ENCODE data around the gene GINS1. TPM values are rescaled to one million over a fixed set of nuclear protein-coding genes. Genes with fewer than 3 reads are reported as not detected.

Gene GINS1
- total RNA-seq, 1 donor from 2014 or later = 5.4 TPM

- intact Hi-C loops (cut with micrococcal nuclease) = no loop called here
- peaks cover 9% of the 10 kb centered on the region for H3K4me1 Mint-ChIP-seq
- ChIA-PET CTCF (no interaction called here), POLR2A (no interaction called here)
- no peaks in the 10 kb centered on the region for H3K9me3 Mint-ChIP-seq
- no peak overlapping the region for H3K27ac Mint-ChIP-seq
- no peaks in the 10 kb centered on the region for H3K36me3 Mint-ChIP-seq (ENCODE audit: low read depth)
- no peaks in the 10 kb centered on the region for H3K27me3 Mint-ChIP-seq
- no peak for TF ChIP-seq CTCF (IDR thresholded peaks at IDR 0.05)
- DNase-seq (no peak), ATAC-seq (ENCODE audit: low read depth) (no peak)
- no peak overlapping the region for H3K4me3 Mint-ChIP-seq
Measured at GRCh38 chr20:25480797-25481196, 73.3 kb downstream of the GINS1 start.

- TF ChIP-seq CTCF (IDR thresholded peaks at IDR 0.05) = no peak
- ChIA-PET CTCF (no interaction called here), POLR2A (no interaction called here)
- Mint-ChIP-seq H3K27me3 (no peaks in the 10 kb centered on the region), H3K36me3 (ENCODE audit: low read depth) (no peaks in the 10 kb centered on the region), H3K9me3 (no peaks in the 10 kb centered on the region), H3K4me1 (peaks cover 11% of the 10 kb centered on the region), H3K4me3 (no peak overlapping the region), H3K27ac (no peak overlapping the region)
- intact Hi-C loops (cut with micrococcal nuclease) = no loop called here
- DNase-seq (no peak), ATAC-seq (ENCODE audit: low read depth) (no peak)
Measured at GRCh38 chr20:25481235-25481917, 73.9 kb downstream of the GINS1 start.

- peaks cover 13% of the 10 kb centered on the region for H3K4me1 Mint-ChIP-seq
- TF ChIP-seq CTCF (IDR thresholded peaks at IDR 0.05) = no peak
- ChIA-PET CTCF (no interaction called here), POLR2A (no interaction called here)
- H3K27me3 Mint-ChIP-seq = no peaks in the 10 kb centered on the region
- intact Hi-C loops (cut with micrococcal nuclease) = no loop called here
- no peaks in the 10 kb centered on the region for H3K9me3 Mint-ChIP-seq
- H3K36me3 Mint-ChIP-seq (ENCODE audit: low read depth) = no peaks in the 10 kb centered on the region
- DNase-seq (no peak), ATAC-seq (ENCODE audit: low read depth) (no peak)
- no peak overlapping the region for H3K27ac Mint-ChIP-seq
- H3K4me3 Mint-ChIP-seq = no peak overlapping the region
Measured at GRCh38 chr20:25481918-25482253, 74.4 kb downstream of the GINS1 start.

GRCh38 chr20:25483431-25484132 is 76.1 kb downstream of the GINS1 start:
- no peak for TF ChIP-seq CTCF (IDR thresholded peaks at IDR 0.05)
- Mint-ChIP-seq H3K27ac (no peak overlapping the region), H3K4me3 (no peak overlapping the region), H3K9me3 (no peaks in the 10 kb centered on the region), H3K4me1 (peaks cover 13% of the 10 kb centered on the region), H3K36me3 (ENCODE audit: low read depth) (no peaks in the 10 kb centered on the region), H3K27me3 (no peaks in the 10 kb centered on the region)
- intact Hi-C loops (cut with micrococcal nuclease) = no loop called here
- DNase-seq (no peak), ATAC-seq (ENCODE audit: low read depth) (no peak)
- ChIA-PET POLR2A (no interaction called here), CTCF (no interaction called here)

- ChIA-PET CTCF (no interaction called here), POLR2A (no interaction called here)
- H3K27me3 Mint-ChIP-seq = no peaks in the 10 kb centered on the region
- no peak for TF ChIP-seq CTCF (IDR thresholded peaks at IDR 0.05)
- H3K4me1 Mint-ChIP-seq = peaks cover 13% of the 10 kb centered on the region
- no peaks in the 10 kb centered on the region for H3K9me3 Mint-ChIP-seq
- ATAC-seq (ENCODE audit: low read depth) = no peak
- intact Hi-C loops (cut with micrococcal nuclease) = no loop called here
- no peak for DNase-seq
- no peak overlapping the region for H3K27ac Mint-ChIP-seq
- H3K4me3 Mint-ChIP-seq = no peak overlapping the region
- H3K36me3 Mint-ChIP-seq (ENCODE audit: low read depth) = no peaks in the 10 kb centered on the region
Measured at GRCh38 chr20:25484224-25484846, 76.9 kb downstream of the GINS1 start.
